ENCODE results near the gene BIRC5. TPM values are rescaled to one million over a fixed set of nuclear protein-coding genes. Genes with fewer than 3 reads are reported as not detected.

Gene BIRC5
- total RNA-seq (1 to 10 TPM in 3 of 10 donors, under 1 TPM in 5, not detected in 2; 0.13 to 7.6 (median 0.79) TPM), polyA plus RNA-seq (under 1 TPM; 0.22 to 0.28 TPM)
- long read RNA-seq, donor 1, partial matches to known transcripts: 0 of 7 reads
- long read RNA-seq, donor 1, other reads (novel, unspliced or antisense): 0 of 7 reads
- long read RNA-seq, donor 2: 0 reads
- long read RNA-seq, donor 3, partial matches to known transcripts: 0 of 1 reads
- long read RNA-seq, donor 3, other reads (novel, unspliced or antisense): 0 of 1 reads

DNA sequence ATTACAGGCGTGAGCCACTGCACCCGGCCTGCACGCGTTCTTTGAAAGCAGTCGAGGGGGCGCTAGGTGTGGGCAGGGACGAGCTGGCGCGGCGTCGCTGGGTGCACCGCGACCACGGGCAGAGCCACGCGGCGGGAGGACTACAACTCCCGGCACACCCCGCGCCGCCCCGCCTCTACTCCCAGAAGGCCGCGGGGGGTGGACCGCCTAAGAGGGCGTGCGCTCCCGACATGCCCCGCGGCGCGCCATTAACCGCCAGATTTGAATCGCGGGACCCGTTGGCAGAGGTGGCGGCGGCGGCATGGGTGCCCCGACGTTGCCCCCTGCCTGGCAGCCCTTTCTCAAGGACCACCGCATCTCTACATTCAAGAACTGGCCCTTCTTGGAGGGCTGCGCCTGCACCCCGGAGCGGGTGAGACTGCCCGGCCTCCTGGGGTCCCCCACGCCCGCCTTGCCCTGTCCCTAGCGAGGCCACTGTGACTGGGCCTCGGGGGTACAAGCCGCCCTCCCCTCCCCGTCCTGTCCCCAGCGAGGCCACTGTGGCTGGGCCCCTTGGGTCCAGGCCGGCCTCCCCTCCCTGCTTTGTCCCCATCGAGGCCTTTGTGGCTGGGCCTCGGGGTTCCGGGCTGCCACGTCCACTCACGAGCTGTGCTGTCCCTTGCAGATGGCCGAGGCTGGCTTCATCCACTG lies at the start of gene BIRC5:
Gene BIRC5 (plus strand): TSS at position 238 of the 690 bp plus-strand sequence. CDS start 64 bp downstream, at position 302.
- Histone ChIP-seq H3K27ac (peak within 1 kb of the TSS in 1 of 10 donors; percentile 61), H3K4me3 (peak within 1 kb of the TSS; percentile 9 to 65 (median 47)), H3K4me1 (peaks cover 0 to 22% (median 8%) of the 10 kb centered on the region in 9 donors), H3K36me3 (no peaks in the 10 kb centered on the region), H3K9me3 (no peaks in the 10 kb centered on the region), H3K27me3 (no peaks in the 10 kb centered on the region)
- 0 to 1% methylated on average over 60 of the region's 60 CpGs for WGBS, 2 donors
- DNase-seq (peak; percentile 86 to 91), ATAC-seq (peak; percentile 97 to 100 (median 99))
- TF ChIP-seq, protein P1, sequence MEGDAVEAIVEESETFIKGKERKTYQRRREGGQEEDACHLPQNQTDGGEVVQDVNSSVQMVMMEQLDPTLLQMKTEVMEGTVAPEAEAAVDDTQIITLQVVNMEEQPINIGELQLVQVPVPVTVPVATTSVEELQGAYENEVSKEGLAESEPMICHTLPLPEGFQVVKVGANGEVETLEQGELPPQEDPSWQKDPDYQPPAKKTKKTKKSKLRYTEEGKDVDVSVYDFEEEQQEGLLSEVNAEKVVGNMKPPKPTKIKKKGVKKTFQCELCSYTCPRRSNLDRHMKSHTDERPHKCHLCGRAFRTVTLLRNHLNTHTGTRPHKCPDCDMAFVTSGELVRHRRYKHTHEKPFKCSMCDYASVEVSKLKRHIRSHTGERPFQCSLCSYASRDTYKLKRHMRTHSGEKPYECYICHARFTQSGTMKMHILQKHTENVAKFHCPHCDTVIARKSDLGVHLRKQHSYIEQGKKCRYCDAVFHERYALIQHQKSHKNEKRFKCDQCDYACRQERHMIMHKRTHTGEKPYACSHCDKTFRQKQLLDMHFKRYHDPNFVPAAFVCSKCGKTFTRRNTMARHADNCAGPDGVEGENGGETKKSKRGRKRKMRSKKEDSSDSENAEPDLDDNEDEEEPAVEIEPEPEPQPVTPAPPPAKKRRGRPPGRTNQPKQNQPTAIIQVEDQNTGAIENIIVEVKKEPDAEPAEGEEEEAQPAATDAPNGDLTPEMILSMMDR (IDR thresholded peaks at IDR 0.05): peak in 1 of 9 donors; percentile 9
- intact Hi-C loops (cut with DNase I): no loop called here

DNA sequence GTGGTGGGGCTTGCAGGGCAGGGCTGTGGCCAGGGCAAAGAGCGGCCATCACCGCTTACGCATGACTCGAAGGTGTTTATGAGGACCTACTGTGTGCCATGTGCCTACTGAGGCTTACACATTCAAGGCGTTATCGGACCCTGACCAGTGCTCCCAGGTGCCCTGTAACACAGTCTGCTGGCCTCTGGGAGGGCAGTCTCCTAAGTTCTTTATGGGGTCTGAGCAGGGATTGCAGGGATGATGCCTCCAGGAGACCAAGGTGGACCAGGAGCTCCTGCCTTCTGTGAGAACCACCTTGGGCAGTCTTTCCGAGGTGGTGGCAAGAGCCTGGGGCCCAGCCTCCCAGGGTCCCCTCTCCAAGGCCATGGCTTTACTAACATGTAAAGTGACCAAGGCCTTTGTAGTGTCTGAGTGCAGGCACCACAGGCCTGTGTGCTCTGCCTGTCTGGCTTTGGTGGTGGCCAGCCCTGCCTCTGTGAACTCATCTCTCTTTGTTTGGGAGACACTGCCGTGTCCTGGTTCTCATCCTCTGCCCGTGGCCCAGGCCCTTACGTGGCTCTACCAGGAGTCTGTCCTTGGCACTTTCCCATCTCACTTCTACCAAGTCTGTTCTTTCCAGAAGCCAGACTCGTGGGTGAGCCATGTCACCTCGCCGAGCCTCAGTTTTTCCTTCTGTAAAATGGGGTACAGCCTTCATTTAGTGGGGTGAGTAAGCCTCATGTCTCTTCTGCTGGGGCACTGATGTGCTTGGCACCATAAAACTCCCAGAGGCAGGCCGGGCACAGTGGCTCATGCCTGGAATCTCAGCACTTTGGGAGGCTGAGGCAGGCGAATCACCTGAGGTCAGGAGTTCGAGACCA lies 49.1 kb upstream of the BIRC5 start:
- intact Hi-C loops (cut with DNase I): no loop called here
- ATAC-seq: no peak
- Histone ChIP-seq H3K27ac (no peak overlapping the region), H3K36me3 (no peaks in the 10 kb centered on the region), H3K27me3 (no peaks in the 10 kb centered on the region), H3K4me1 (peaks cover 3 to 17% (median 11%) of the 10 kb centered on the region in 9 donors), H3K9me3 (no peaks in the 10 kb centered on the region), H3K4me3 (no peak overlapping the region)
- no peak for DNase-seq
- TF ChIP-seq, protein P1 (IDR thresholded peaks at IDR 0.05): no peak
- WGBS, 2 donors: 91 to 96% methylated on average over 16 of the region's 16 CpGs

DNA sequence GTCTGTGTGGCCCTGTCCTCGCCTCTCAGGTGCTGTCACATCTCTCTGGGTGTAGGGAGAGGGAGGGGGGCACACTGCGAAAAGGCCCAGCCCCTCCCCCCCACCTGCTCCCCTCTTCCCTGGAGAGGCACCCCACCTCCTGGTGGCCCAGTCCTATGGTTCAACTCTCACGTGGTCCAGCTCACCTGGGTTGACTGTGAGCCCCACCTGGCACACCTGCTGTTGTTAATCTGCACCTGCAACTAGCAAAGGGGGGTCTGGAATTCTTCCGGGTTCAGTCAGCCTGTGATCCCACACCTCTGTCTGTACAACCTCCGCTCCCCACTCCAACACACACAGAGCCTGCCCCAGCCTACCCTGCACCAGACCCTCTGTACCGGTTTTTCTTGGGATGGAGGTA lies 47.6 kb upstream of the BIRC5 start:
- no peaks in the 10 kb centered on the region for H3K27me3 ChIP-seq
- H3K4me3 ChIP-seq: no peak overlapping the region
- H3K4me1 ChIP-seq: peaks cover 3 to 30% (median 15%) of the 10 kb centered on the region in 9 donors
- DNase-seq (no peak), ATAC-seq (no peak)
- intact Hi-C loops (cut with DNase I): no loop called here
- TF ChIP-seq, protein P1 (IDR thresholded peaks at IDR 0.05): no peak
- WGBS, 2 donors: 74 to 79% methylated on average over 6 of the region's 6 CpGs
- no peaks in the 10 kb centered on the region for H3K9me3 ChIP-seq
- H3K27ac ChIP-seq: no peak overlapping the region
- H3K36me3 ChIP-seq: peaks cover 0 to 9% (median 3%) of the 10 kb centered on the region in 9 donors
